Activated T-helper 2 cell treated with anti-CD3 and anti-CD28 coated beads, Interferon-gamma antibody, Interleukin-2, Interleukin-4, amounts not matched to agents 10 μg/mL and 5 μg/mL and 100 μg/mL, durations not matched to agents 14 hours and 24 hours and 36 hours (primary cell): ENCODE results near the gene PDCD6IP. TPM values are rescaled to one million over a fixed set of nuclear protein-coding genes. Genes with fewer than 3 reads are reported as not detected.
A peak's percentile ranks its signal among the peaks of the same experiment; 100 is the strongest.
"Not testable (repeated sequence)": the region's sequence is repeated elsewhere in the genome, so short reads cannot be mapped to it uniquely, and the experiment has no call there.

ENCODE experiments used
- DNase-seq: peaks from one replicate; pipeline ENCODE4 v3.0.0; 2021; ENCODE audit warnings: low spot score
- H3K27ac Mint-ChIP-seq: one replicate; pipeline ENCODE4 v1.8.0; 2021; ENCODE audit warnings: mixed read lengths
- H3K27me3 Mint-ChIP-seq: one replicate; pipeline ENCODE4 v1.8.0; 2021; ENCODE audit warnings: low read depth, mixed read lengths
- H3K36me3 Mint-ChIP-seq: one replicate; pipeline ENCODE4 v1.8.0; 2021; ENCODE audit warnings: low read depth, mixed read lengths
- H3K4me1 Mint-ChIP-seq: one replicate; pipeline ENCODE4 v1.8.0; 2021; ENCODE audit warnings: low read depth, mixed read lengths
- H3K4me3 Mint-ChIP-seq: one replicate; pipeline ENCODE4 v1.8.0; 2021; ENCODE audit warnings: low read depth, mild to moderate bottlenecking, moderate library complexity, mixed read lengths
- H3K9me3 Mint-ChIP-seq: one replicate; pipeline ENCODE4 v1.8.0; 2021; ENCODE audit warnings: mixed read lengths
- intact Hi-C: fragments of 100-400 bp; cut with micrococcal nuclease; formaldehyde crosslinking; loops from one replicate; pipeline ENCODE4 v1.15.1; 2023
- total RNA-seq: library from RNA; stranded (reverse); gene quantifications from 2 replicates; pipeline ENCODE4 v1.2.3, GENCODE V29; 2022

PDCD6IP gene
- total RNA-seq, 1 donor from 2014 or later: 180 TPM

GRCh38 chr3:33834096-33834453 is 35.6 kb downstream of the PDCD6IP start:
- Mint-ChIP-seq H3K27me3 (no peaks in the 10 kb centered on the region), H3K36me3 (peaks cover 63% of the 10 kb centered on the region), H3K4me1 (peaks cover 13% of the 10 kb centered on the region), H3K27ac (no peak overlapping the region), H3K4me3 (no peak overlapping the region), H3K9me3 (no peaks in the 10 kb centered on the region)
- intact Hi-C loops: no loop called here
- DNase-seq: no peak

DNA sequence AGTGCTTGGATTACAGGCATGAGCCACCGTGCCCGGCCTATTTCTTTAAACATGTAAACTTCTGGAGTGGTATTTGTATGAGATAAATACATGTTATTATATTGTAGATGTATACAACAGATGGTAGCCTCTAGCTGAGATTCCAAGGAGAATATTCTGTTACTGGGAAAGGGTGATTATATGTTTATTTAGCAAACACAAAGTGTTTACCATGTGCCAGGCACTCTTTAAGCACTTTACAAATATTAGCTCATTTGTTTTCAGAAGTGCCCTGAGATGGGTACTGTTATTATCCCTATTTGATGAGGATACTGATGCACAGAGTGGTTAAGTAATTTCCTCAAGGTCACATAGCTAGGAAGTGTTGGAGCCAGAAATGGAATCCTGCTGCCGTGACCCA is 38.8 kb downstream of the PDCD6IP start:
- H3K27me3 Mint-ChIP-seq, H3K4me3 Mint-ChIP-seq, H3K27ac Mint-ChIP-seq, DNase-seq, intact Hi-C loops, H3K9me3 Mint-ChIP-seq: not testable (repeated sequence)
- peaks cover 11% of the 10 kb centered on the region for H3K4me1 Mint-ChIP-seq
- peaks cover 56% of the 10 kb centered on the region for H3K36me3 Mint-ChIP-seq

DNA sequence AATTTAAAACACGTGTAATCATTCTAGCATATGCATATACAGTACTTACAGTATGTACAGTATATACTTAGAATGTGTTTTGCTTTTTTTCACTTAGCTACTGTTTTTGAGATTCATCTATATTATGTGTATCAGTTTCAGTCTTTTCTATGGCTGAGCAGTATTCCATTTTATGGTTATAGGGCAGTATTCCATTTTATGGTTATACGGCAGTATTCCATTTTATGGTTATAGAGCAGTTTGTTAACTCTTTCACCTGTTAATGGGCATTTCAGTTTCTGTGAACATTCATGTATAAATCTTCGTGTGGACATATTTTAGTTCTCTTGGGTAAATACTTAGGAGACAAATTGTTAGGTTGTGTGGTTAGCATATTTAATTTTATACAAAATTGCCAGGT is 40.9 kb downstream of the PDCD6IP start:
- Mint-ChIP-seq H3K36me3 (peaks cover 47% of the 10 kb centered on the region), H3K27me3 (no peaks in the 10 kb centered on the region), H3K27ac (no peak overlapping the region), H3K4me1 (peaks cover 3% of the 10 kb centered on the region), H3K9me3 (no peaks in the 10 kb centered on the region), H3K4me3 (no peak overlapping the region)
- intact Hi-C loops: no loop called here
- DNase-seq: no peak

- DNase-seq: no peak
- H3K36me3 Mint-ChIP-seq: peaks cover 48% of the 10 kb centered on the region
- no peaks in the 10 kb centered on the region for H3K27me3 Mint-ChIP-seq
- intact Hi-C loops: no loop called here
- H3K9me3 Mint-ChIP-seq: no peaks in the 10 kb centered on the region
- H3K4me3 Mint-ChIP-seq: no peak overlapping the region
- no peak overlapping the region for H3K27ac Mint-ChIP-seq
- H3K4me1 Mint-ChIP-seq: peaks cover 3% of the 10 kb centered on the region
Measured at GRCh38 chr3:33840179-33840578, 41.7 kb downstream of the PDCD6IP start.

DNA sequence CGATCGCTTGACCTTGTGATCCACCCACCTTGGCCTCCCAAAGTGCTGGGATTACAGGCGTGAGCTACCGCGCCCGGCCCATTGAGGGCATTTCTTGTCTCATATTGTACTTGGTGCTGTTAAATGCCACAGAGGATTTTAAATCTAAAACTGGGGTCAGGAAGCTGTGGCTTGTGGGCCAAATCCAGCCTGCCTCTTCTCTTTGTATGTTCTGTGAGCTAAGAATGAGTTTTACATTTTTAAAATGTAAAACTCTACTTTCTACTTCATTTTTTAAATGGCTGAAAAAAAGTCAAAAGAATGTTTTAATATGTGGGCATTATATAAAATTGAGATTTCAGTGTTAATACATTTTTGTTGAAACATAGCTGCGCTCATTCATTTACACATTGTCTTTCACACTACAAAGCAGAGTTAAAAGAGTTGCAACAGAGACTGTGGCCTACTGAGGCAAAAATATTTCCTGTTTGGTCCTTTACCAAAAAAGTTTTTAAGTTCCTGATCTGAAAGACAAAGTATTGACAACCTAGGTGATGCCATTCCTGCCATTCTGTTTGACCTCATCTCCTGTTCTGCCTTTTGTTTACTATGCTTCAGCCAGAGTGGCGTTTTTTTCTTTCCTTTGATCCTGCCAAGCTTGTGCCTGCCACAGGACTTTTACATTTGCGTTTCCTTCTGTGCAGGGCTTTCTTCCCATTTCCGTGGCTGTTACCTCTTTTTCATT is 50.4 kb downstream of the PDCD6IP start:
- intact Hi-C loops: no loop called here
- Mint-ChIP-seq H3K27me3 (no peaks in the 10 kb centered on the region), H3K9me3 (no peaks in the 10 kb centered on the region), H3K36me3 (peaks cover 54% of the 10 kb centered on the region), H3K27ac (no peak overlapping the region), H3K4me1 (peaks cover 36% of the 10 kb centered on the region), H3K4me3 (no peak overlapping the region)
- DNase-seq: no peak

GRCh38 chr3:33850599-33850998 is 52.2 kb downstream of the PDCD6IP start:
- H3K4me3 Mint-ChIP-seq, H3K9me3 Mint-ChIP-seq, H3K27ac Mint-ChIP-seq, H3K27me3 Mint-ChIP-seq, DNase-seq, intact Hi-C loops: not testable (repeated sequence)
- Mint-ChIP-seq H3K4me1 (peaks cover 49% of the 10 kb centered on the region), H3K36me3 (peaks cover 60% of the 10 kb centered on the region)

DNA sequence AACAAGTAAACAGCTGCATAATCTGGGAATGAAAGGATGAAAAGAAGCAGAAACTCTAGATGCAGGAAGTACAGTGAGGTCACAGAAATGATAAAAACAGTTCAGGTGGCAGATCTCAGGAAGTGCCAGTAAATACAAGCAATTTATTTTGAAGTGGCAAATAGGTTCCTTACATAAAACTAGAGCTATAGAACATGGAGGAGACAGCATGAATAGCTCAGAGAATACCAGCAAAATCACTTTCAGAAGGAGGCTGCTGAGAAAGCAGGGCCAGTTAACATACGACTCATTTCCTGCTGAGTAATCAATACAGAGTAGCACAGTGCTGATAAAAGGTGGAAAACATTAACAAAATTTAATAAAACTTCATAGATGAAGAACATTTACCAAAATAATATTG is 57.0 kb downstream of the PDCD6IP start:
- H3K4me3 Mint-ChIP-seq, intact Hi-C loops, H3K27me3 Mint-ChIP-seq, H3K9me3 Mint-ChIP-seq, DNase-seq: not testable (repeated sequence)
- peaks cover 31% of the 10 kb centered on the region for H3K4me1 Mint-ChIP-seq
- peak overlapping the region; percentile 70 for H3K27ac Mint-ChIP-seq
- H3K36me3 Mint-ChIP-seq: peaks cover 55% of the 10 kb centered on the region

- Mint-ChIP-seq H3K9me3 (no peaks in the 10 kb centered on the region), H3K27me3 (no peaks in the 10 kb centered on the region), H3K4me3 (no peak overlapping the region), H3K4me1 (peaks cover 25% of the 10 kb centered on the region), H3K36me3 (peaks cover 50% of the 10 kb centered on the region), H3K27ac (peak overlapping the region; percentile 70)
- DNase-seq: no peak
- intact Hi-C loops: no loop called here
Measured at GRCh38 chr3:33855884-33856546, 57.6 kb downstream of the PDCD6IP start.

- H3K4me3 Mint-ChIP-seq, H3K27me3 Mint-ChIP-seq, H3K9me3 Mint-ChIP-seq, H3K27ac Mint-ChIP-seq, intact Hi-C loops, DNase-seq: not testable (repeated sequence)
- peaks cover 46% of the 10 kb centered on the region for H3K36me3 Mint-ChIP-seq
- peaks cover 21% of the 10 kb centered on the region for H3K4me1 Mint-ChIP-seq
Measured at GRCh38 chr3:33857701-33858100, 59.3 kb downstream of the PDCD6IP start.

- Mint-ChIP-seq H3K27me3 (no peaks in the 10 kb centered on the region), H3K4me3 (no peak overlapping the region), H3K27ac (no peak overlapping the region), H3K36me3 (peaks cover 47% of the 10 kb centered on the region), H3K4me1 (peaks cover 21% of the 10 kb centered on the region), H3K9me3 (no peaks in the 10 kb centered on the region)
- intact Hi-C loops: no loop called here
- DNase-seq: no peak
Measured at GRCh38 chr3:33858131-33858530, 59.7 kb downstream of the PDCD6IP start.

GRCh38 chr3:33860373-33861050 is 62.1 kb downstream of the PDCD6IP start:
- Mint-ChIP-seq H3K4me3 (no peak overlapping the region), H3K36me3 (peaks cover 44% of the 10 kb centered on the region), H3K27ac (no peak overlapping the region), H3K4me1 (peaks cover 8% of the 10 kb centered on the region), H3K9me3 (no peaks in the 10 kb centered on the region), H3K27me3 (no peaks in the 10 kb centered on the region)
- no peak for DNase-seq
- intact Hi-C loops: no loop called here

- Mint-ChIP-seq H3K4me1 (peaks cover 4% of the 10 kb centered on the region), H3K36me3 (peaks cover 34% of the 10 kb centered on the region), H3K4me3 (no peak overlapping the region), H3K27me3 (no peaks in the 10 kb centered on the region), H3K9me3 (no peaks in the 10 kb centered on the region), H3K27ac (no peak overlapping the region)
- DNase-seq: no peak
- intact Hi-C loops: no loop called here
Measured at GRCh38 chr3:33865133-33865532, 66.7 kb downstream of the PDCD6IP start.

DNA sequence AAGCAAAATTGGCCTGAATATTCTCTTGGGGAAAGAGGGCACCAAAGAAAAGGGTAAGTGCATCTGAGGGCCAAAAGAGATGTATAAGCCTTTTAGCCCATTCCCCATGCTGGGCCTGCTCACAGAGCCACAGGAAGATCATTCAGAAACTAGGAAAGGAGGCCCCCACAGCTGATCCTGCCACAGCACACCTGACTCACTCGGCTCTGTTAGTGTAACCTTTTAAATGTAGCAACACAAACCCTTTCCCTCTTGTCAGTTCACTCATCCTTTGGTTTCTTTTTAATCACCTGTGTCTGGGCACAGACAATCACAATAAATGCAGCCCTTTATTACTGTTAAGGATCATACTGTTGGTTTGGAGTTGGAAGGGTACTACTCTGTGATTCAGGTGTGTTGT is 69.9 kb downstream of the PDCD6IP start:
- Mint-ChIP-seq H3K27ac (no peak overlapping the region), H3K27me3 (no peaks in the 10 kb centered on the region), H3K9me3 (no peaks in the 10 kb centered on the region), H3K4me1 (peaks cover 4% of the 10 kb centered on the region), H3K36me3 (peaks cover 24% of the 10 kb centered on the region), H3K4me3 (no peak overlapping the region)
- intact Hi-C loops: no loop called here
- DNase-seq: no peak
